Endothelial cell of umbilical vein (primary cell): Measurements from ENCODE around the gene ATP11B.

Experiments
- CTCF ChIP-seq, 2 donors: IDR thresholded peaks; 1 replicate in 1 of 2; 2 replicates in 1 of 2; pipeline ENCODE4 v1.5.1; 2011; ENCODE audit warnings: low read length in 2 of 2, mild to moderate bottlenecking in 2 of 2, moderate library complexity in 2 of 2, control low read depth in 1 of 2, inconsistent platforms in 1 of 2, low read depth in 1 of 2; ENCODE audit not compliant: insufficient read depth in 1 of 2; ENCODE audit errors: extremely low read depth in 1 of 2
- EZH2 ChIP-seq: IDR thresholded peaks from 2 replicates; pipeline ENCODE4 v1.6.1; 2012; ENCODE audit warnings: borderline replicate concordance, low read depth, mild to moderate bottlenecking, moderate library complexity, low read length, inconsistent platforms; ENCODE audit not compliant: severe bottlenecking
- POLR2AphosphoS5 ChIP-seq: IDR thresholded peaks from 2 replicates; pipeline ENCODE4 v1.6.1; 2012; ENCODE audit warnings: low read depth, mild to moderate bottlenecking, control low read depth, low read length, moderate library complexity; ENCODE audit not compliant: insufficient read depth

DNA sequence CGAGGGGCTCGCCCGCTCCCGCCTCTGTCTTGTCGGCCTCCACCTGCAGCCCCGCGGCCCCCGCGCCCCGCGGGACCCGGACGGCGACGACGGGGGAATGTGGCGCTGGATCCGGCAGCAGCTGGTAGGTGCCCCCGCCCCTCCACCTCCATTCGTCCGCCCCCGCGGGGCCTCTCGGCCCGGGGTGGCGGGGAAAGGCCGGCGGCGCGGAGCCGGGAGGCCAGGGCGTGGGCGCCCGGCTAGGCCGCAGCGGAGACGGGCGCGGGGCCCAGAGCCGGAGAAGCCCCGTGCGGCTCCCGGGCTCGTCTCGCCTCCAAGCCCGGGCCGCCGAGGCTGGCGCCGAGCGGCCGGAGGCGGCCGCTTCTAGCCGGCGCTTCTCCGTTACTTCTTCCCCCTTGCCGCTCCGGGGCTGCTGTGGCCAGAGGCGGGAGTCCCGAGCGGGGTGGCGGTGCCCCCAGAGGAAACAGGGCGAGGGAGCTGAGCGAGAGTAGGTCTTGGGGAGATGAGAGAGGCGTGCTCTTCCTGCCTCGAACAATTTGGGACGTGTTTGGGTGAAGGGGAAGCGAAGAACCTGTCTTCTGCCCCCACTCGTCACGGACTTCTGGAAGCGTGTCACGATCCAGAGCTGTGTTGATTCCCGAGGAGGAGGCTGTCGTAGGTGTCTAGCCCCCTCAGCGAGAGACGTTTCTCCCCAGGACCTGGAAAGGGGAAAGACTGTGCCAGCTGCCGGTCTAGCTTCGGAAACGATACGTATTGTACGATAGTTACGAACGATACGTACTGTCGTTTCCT lies 555 bp downstream of the ATP11B start:
- TF ChIP-seq POLR2AphosphoS5 (no peak), CTCF (IDR thresholded peaks at IDR 0.05; ENCODE audit: extremely low read depth in 1 of 2, insufficient read depth in 1 of 2, low read depth in 1 of 2, low read length in 2 of 2) (no peak), EZH2 (no peak)
